GM19023 (cell line): ENCODE results near the gene CNTNAP2.

ENCODE experiments used
- ATAC-seq: cut with Tn5 transposase; IDR thresholded peaks from one replicate; pipeline ENCODE4 v1.9.1; 2021; ENCODE audit warnings: mild to moderate bottlenecking, moderate library complexity; ENCODE audit not compliant: unreplicated experiment

The CNTNAP2 gene

DNA sequence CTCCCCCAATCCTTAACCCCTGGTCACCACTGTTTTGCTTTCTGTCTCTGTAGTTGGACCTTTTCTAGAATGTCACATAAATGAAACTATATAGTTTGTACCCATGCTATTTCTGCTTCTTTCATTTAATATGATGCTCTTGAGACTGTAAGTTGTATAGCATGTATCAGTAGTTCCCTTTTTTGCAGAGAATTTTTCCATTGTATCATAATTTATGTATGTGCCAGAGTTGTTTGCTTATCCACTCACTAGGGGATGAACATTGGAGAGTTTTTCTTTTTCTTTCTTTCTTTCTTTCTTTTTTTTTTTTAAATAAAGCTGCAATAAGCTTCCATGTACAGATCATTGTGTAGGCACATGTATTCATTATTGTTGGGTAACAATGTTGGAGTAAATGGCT, 544.8 kb downstream of the CNTNAP2 start:
- ATAC-seq = no peak

DNA sequence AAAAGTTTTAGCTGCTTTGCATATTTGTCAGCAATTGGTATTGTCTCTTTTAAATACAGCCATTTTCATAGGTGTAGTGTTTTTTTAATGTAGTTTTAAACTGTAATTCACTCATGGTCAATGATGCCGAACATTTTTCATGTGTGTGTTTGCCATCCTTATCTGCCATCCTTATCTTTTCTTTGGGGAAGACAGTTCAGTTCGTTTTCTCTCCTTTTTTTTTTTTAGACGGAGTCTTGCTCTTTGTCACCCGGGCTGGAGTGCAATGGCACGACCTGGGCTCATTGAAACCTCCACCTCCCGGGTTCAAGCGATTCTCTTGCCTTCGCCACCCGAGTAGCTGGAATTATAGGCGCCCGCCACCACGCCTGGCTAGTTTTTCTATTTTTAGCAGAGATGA, 545.3 kb downstream of the CNTNAP2 start:
- no peak for ATAC-seq

DNA sequence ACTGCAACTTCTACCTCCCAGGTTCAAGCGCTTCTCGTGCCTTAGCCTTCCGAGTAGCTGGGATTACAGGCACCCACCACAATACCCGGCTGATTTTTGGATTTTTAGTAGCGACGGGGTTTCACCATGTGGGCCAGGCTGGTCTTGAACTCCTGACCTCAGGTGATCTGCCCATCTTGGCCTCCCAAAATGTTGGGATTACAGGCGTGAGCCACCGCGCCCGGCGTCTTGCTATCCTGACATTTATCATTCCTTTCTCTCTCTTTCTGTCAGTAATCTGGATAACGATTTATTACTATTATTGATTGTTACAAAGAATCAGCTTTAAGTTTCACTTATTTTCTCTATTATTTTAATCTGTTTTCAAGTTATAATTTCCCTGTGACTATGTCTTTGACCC, 548.4 kb downstream of the CNTNAP2 start:
- no peak for ATAC-seq

DNA sequence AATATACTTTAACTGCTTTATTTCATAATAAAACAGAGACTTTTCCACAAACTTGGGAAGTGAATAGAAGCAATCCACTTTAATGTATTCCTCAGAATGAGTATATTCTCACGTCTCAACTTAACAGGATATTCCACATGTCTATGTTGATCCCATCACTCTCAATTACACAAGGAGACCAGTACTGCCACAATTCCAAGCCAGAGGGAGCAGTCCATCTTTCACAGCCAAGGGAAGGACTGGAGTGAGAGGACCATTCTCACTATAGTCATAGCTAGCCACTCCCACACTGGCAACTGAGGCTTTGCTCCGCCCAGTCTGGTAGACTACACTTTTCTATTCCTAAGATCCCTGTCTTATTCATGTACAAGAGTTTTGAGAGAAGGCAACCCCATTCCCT, 553.9 kb downstream of the CNTNAP2 start:
- no peak for ATAC-seq

DNA sequence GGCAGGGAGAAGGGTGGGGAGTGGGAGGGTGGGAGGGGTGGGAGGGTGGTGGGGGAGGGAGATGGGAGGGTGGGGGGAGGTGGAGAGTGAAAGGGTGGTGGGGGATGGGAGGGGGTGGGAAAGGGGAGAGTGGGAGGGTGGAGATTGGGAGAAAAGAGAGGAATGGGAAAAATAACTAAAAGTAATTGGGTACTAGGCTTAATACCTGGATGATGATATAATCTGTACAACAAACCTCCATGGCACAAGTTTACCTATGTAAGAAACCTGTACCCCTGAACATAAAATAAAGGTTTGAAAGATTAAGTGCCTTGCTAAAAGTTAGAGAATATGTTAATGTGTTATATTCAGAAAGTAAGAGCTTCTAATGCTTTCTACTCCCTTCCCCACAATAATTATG, 564.9 kb downstream of the CNTNAP2 start:
- no peak for ATAC-seq

DNA sequence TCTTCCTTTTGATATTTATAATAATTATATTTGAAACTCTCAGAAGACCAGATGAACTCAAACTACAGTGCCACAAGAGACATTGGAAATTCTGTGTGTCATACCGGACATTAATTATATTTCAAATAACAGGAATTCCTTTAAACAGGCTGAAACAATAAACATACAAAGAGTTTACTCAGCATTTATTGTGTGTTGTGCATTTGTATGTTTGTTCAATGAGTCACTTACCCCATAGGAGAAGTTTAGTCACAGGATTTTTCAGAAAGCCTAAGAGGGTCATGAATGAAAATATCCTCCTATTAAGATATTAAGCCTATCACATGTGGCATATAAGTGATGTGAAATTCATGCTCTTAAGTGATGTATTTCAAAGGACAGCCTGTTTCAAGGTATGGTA, 566.8 kb downstream of the CNTNAP2 start:
- ATAC-seq = no peak

DNA sequence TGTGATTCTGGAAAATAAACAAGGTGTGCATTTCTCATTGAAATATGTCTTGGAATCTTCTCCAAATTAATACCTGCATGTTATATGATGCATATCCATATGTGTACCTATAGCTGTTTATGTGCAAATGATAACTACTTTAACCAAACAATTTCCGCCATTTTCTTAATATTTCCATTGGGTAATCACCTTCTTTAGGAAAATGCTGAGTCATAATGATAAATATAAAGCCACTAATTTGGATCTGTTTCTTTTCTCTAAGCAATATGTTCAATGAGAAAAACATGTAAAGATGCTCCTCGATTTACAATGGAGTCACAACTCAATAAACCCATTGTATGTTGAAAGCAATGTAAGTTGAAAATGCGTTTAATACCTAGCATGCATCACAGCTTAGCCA, 574.4 kb downstream of the CNTNAP2 start:
- ATAC-seq = no peak

DNA sequence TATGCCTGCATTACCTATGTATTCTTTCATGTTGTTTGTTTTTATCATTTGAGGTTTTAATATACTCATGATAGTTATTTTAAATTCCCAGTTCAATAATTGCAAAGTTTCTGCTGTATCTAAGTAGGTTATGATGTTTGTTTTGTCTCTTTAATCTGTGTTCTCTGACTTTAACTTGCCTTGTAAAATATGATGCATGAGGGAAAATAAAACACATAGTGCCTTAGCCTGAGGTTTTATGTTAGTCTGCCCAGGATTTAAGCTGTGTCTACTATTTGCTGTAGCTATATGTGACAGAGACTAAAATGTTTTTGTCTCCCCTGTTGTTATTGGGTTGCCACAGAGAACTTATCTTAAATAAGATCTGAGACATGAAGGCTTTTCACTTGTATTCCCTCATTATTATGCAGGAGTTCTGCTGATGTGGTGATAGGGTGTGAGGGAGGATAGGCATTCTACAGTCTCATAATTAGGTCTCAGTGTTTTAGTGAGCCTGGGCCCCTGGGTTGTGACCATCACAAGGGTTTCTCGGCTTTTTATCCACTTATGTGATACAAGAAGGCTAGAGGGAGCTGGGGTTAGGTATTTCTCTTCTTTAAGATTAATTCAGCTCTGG, 582.5 kb downstream of the CNTNAP2 start:
- no peak for ATAC-seq

DNA sequence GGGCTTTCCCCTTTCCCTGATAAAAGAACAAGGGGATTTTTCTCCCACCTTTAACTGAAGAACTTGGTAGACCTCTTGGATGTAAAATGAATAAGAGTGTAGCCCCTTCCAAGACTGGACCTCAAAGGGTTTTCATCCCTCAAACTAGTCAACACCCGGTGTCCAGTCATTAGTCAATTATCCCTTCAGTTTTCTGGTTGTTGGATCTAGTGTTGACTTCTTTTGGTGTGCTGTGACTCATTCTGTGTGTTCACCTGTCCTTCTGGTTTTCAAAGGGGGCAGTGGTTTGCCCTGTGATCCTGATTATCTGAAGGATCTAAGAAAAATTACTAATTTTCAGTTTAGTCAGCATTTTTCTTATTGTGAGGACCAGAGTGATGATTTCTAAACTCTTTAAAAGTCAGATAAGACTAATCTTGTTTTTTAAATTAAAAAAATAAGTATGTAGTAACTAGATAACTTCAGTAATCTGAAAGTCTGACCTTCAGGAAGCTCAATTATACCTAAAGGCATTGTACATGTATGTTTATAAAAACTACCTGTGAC, 583.5 kb downstream of the CNTNAP2 start:
- ATAC-seq = no peak

DNA sequence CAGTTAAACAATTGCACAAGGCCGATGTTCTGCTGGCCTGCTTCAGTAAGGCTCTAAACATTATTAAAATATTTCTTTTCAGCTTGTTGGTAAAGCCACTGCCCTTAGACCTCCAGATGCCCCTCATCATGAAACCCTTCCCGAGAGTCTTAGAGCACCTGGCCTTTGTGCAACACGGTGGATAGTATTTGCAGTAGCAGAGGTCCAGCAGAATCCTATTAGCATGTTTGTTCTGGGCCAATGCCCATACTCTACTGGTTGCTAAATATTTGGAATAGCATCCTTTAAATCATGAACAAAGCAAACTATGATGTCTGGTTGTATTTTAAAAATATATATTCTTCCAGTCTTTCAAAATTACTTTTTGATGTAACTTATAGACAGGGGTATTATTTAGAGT, 584.6 kb downstream of the CNTNAP2 start:
- ATAC-seq = no peak

DNA sequence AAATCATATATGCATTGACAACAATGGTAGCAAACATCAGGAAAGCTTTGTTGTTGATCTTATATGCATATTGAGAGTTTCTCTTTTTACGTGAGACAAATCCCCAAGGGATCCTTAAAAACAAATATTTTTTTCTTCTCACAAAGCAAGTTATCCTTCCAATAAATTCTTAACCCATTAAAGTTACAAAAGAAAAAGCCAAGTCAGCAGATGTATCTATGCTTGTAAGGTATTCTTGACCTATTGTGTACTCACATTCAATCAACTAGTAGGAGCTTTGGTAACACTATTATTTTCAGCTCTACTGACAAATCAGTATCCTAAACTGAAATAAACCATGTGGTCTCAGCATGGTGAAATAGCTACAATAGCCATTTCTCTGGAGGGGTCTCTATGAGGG, 586.3 kb downstream of the CNTNAP2 start:
- no peak for ATAC-seq

DNA sequence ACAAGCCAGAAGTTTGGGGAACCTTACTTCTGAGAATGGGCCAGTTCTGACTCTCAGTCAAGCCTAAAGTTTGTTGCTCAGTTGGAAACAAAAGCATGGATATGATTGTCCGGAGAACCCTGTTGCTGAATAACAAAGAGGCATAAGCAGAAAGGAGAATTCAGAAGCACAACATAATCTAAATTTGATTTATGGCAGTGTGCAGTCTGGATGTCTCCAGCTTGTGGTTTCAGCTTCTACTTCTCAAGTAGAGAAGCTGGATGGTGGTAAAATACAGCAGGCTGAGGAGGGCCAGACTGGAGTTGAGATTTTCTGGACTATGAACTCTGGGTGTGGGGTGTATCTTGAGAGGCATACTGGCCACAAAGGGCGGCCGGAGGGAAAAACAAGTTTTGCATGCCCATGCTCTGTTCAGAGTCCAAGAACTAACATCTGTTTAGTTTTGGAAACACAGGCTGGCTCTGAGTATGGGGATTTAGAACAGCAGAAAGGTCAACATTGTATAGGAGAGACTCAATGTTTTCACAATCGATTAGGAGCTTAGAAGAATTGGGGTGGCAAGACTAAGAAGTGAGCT, 592.9 kb downstream of the CNTNAP2 start:
- no peak for ATAC-seq

DNA sequence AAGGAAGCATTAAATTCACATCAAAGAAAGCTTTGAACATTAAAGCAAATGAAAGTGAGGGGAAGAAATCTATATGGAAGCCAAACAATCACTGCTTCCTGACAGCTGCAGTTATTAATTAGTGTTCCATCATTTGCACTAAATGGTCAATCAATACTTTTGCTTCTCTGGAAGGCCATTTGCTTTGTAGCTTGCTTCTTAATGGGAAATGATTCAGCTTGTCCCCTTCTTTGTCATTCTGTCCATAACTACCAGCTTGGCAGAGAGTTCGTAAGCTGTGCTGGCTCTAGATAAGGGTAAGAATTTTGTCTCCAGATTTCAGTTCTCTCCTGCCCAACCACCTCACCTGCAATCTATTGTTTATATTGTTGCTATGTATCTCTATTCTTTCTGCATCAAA, 596.6 kb downstream of the CNTNAP2 start:
- ATAC-seq = no peak

DNA sequence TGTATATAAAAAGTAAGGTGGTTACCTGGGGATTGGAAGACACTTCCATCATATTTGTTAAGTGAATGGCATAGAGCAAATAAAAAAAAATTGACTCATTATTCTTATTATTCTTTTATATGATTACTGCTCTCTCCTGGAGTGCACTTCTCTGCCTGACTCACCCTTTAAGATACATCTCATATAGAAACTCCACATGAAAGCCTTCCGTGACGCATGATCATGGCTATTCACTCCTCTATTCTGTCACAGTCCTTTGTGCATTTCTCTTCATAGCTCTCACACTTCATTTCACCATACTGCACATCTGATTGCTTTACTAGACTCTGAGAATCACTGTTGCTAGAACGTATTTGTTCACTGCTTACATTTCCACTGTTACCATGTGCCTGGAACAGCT, 597.3 kb downstream of the CNTNAP2 start:
- no peak for ATAC-seq

DNA sequence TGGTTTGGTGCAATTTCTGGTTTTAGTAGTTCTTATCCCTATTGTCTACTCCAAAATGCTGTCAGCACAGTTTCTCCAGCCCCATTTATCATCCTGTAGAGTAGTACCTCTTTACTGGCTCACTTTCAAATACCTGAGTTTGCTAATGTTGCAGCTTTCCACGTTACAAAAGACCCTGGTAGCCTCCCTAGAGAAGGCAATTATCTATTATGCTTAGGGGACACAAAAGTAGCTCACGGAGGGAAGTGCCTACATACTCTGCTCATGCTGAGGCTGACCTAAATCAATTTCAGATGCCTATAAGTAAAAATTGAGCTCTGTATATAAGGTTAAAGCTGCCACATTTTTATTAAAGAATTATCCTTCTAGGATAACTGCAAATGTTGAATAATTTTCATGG, 603.6 kb downstream of the CNTNAP2 start:
- no peak for ATAC-seq

DNA sequence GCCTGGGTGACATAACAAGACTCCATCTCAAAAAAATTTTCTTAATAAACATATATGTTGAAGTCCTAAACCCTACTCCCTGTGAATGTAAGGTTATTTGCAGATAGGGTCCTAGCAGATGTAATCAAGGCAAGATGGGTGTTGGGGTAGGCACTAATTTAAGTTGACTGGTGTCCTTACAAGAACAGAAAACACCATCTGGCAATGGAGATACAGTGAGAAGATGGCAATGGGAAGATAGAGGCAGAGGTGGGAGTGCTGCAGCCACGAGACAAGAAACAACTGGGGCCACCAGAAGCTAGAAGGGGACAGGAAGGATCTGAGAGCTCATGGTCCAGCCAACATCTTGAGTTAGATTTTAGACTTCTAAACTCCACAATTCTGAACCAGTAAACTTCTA, 606.4 kb downstream of the CNTNAP2 start:
- no peak for ATAC-seq

DNA sequence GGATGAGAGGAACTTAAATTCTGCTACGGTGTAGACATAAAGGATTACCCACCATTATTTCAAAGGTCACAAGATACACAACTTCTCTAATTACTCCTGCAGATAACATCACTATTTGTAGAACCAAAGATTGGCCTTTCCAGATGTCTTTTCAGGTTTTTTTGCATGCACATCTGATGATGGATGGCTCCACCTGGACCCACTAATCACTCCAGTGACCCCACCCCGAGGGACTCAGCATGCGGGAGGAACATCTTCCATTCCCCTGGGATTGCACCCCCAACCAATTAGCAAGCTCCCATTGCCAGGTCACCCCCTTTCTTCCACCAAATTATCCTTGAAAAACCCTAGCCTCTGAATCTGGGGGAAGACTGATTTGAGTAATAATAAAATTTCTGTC, 608.9 kb downstream of the CNTNAP2 start:
- no peak for ATAC-seq

DNA sequence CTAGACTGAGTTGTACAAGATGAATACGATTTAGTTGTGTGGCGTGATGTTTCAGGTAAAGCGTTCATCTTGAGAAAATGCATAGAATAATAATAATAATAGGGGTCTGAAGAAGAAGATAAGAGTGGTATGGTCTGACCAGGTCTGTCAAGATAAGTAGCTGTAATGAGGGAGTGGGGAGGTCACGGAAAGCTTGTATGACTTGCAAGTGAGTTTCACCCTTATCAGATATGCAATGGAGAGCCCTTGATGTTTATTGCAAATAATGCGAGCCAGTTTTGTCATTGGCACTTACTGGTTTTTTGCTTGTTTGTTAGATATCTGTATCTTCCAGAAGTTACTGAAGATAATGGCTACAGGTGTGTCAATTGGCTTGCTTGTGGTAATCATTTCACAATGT, 611.5 kb downstream of the CNTNAP2 start:
- ATAC-seq = no peak

DNA sequence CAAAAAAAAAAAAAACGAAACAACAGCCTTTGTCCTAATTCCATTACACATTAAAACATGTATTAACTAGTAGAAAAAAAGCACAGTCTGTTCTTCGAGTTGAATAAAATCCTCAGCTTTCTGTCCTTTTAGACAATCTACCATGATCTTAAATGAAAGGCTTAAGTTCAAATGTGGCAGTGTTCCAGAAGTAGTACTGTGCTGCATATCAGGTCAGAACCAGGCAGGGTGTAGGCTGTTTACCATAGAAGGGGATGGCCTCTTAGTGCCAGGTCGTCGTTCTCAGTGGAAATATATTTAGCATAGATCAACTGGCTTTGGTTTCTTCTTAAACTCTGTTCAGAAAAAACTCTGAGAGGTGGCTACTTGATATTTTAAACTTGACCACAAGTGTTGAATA, 612.0 kb downstream of the CNTNAP2 start:
- no peak for ATAC-seq

DNA sequence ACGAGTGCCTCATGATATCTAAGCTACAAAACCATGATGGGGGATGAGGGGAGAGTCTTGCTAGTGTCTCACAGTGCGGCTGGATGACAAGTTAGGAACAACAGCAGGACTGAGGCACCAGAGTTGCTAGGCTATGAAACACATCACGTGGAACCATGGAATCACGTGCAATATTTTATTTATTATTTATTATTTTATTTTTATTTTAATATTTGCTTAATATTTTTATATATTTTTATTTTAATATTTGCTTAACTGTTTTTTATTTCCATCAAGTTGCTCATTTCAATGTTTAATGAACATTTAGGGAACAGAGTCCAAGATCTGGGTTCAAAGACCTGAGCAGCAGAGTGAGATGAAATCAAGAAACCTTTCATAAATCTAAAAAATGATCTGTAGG, 614.6 kb downstream of the CNTNAP2 start:
- no peak for ATAC-seq

DNA sequence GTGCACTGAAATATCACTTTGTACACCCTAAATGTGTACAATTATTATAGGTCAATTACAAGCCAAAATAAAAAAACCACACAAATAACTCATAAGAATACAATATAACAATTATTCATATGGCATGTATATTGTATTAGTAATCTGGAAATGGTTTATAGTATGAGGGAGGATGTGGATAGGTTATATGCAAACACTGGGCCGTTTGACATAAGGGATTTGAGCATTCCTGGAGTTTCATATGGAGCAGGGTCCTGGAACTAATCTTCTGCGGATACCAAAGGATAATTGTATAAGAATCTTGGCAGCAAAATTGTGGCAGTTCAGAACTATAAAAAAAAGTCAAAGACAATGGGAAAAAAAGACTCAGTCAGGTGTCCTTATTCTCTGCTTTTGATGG, 619.4 kb downstream of the CNTNAP2 start:
- no peak for ATAC-seq

DNA sequence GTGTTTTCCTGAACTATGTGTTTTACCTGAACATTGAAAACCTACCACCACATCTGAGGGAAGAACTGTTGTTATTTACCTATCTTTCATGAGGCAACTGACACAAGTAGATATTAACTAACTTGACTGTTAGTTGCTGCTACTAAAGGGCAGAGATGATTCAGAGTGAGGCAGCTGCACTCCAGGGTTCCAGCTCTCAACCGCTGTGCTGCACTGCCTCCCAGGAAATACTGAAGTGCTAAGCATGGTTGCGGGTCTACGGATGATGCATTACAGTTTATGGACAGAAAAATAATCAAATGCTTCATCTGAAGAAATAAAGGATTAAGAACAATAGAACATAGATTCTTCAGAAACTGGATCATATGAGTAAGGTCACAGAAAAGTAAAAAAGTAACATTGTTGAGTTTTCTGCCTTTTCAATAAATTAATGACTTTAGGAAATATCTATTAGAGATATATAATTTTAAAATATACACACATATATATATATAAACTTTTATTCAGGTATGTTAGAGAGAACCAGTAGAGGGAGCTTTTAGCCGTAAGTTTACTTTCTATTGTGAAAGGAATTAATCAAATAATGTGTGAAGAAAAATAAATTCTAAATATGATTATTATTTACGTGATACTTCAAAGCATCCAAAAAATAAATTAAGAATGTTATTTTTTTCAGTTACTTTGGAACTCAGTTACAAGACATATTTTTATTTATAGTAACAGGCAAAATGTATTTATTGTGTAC, 620.0 kb downstream of the CNTNAP2 start:
- ATAC-seq = no peak
